ENCODE measurements around the gene LRG1. TPM values are rescaled to one million over a fixed set of nuclear protein-coding genes. Genes with fewer than 3 reads are reported as not detected.
A peak's percentile ranks its signal among the peaks of the same experiment; 100 is the strongest.

Gene LRG1
- total RNA-seq, 1 donor from 2014 or later, result 1.1 TPM

GRCh38 chr19:4511300-4512054 lies 28.4 kb downstream of the LRG1 start:
- no peaks in the 10 kb centered on the region for H3K27me3 ChIP-seq (ENCODE audit: control insufficient read depth, insufficient read depth, low read length)
- no peak overlapping the region for H3K4me3 ChIP-seq (ENCODE audit: low read depth, low read length)
- FAIRE-seq (peak; percentile 40), DNase-seq (ENCODE audit: low read depth) (no peak)
- no peak for TF ChIP-seq CTCF (IDR thresholded peaks at IDR 0.05; ENCODE audit: insufficient read depth, low read length, severe bottlenecking)
- no peaks in the 10 kb centered on the region for H3K36me3 ChIP-seq (ENCODE audit: control insufficient read depth, insufficient read depth, low read length)

GRCh38 chr19:4510435-4511255 lies 29.2 kb downstream of the LRG1 start:
- H3K4me3 ChIP-seq (ENCODE audit: low read depth, low read length), result no peak overlapping the region
- FAIRE-seq (no peak), DNase-seq (ENCODE audit: low read depth) (no peak)
- H3K36me3 ChIP-seq (ENCODE audit: control insufficient read depth, insufficient read depth, low read length), result peaks cover 1% of the 10 kb centered on the region
- H3K27me3 ChIP-seq (ENCODE audit: control insufficient read depth, insufficient read depth, low read length), result no peaks in the 10 kb centered on the region
- no peak for TF ChIP-seq CTCF (IDR thresholded peaks at IDR 0.05; ENCODE audit: insufficient read depth, low read length, severe bottlenecking)

- Histone ChIP-seq H3K27me3 (ENCODE audit: control insufficient read depth, insufficient read depth, low read length) (no peaks in the 10 kb centered on the region), H3K36me3 (ENCODE audit: control insufficient read depth, insufficient read depth, low read length) (peaks cover 3% of the 10 kb centered on the region), H3K4me3 (ENCODE audit: low read depth, low read length) (no peak overlapping the region)
- no peak for TF ChIP-seq CTCF (IDR thresholded peaks at IDR 0.05; ENCODE audit: insufficient read depth, low read length, severe bottlenecking)
- FAIRE-seq (no peak), DNase-seq (ENCODE audit: low read depth) (no peak)
Observed at GRCh38 chr19:4508698-4509097, 31.1 kb downstream of the LRG1 start.

GRCh38 chr19:4507804-4508203 lies 32.0 kb downstream of the LRG1 start:
- DNase-seq (ENCODE audit: low read depth) (no peak), FAIRE-seq (no peak)
- TF ChIP-seq CTCF (IDR thresholded peaks at IDR 0.05; ENCODE audit: insufficient read depth, low read length, severe bottlenecking), result no peak
- H3K36me3 ChIP-seq (ENCODE audit: control insufficient read depth, insufficient read depth, low read length), result peaks cover 3% of the 10 kb centered on the region
- H3K27me3 ChIP-seq (ENCODE audit: control insufficient read depth, insufficient read depth, low read length), result no peaks in the 10 kb centered on the region
- no peak overlapping the region for H3K4me3 ChIP-seq (ENCODE audit: low read depth, low read length)

GRCh38 chr19:4507150-4507452 lies 32.7 kb downstream of the LRG1 start:
- no peak for FAIRE-seq
- TF ChIP-seq CTCF (IDR thresholded peaks at IDR 0.05; ENCODE audit: insufficient read depth, low read length, severe bottlenecking), result no peak
- no peaks in the 10 kb centered on the region for H3K27me3 ChIP-seq (ENCODE audit: control insufficient read depth, insufficient read depth, low read length)
- no peak overlapping the region for H3K4me3 ChIP-seq (ENCODE audit: low read depth, low read length)
- H3K36me3 ChIP-seq (ENCODE audit: control insufficient read depth, insufficient read depth, low read length), result peaks cover 8% of the 10 kb centered on the region
- no peak for DNase-seq (ENCODE audit: low read depth)
